H9 (cell line): ENCODE results near the gene WDR37. TPM values are rescaled to one million over a fixed set of nuclear protein-coding genes. Genes with fewer than 3 reads are reported as not detected.

ENCODE experiments used
- DNase-seq: peaks from one replicate; pipeline ENCODE4 v3.0.0-alpha.2; 2017
- H2AFZ ChIP-seq: one replicate; pipeline ENCODE4 v1.6.1; 2013; ENCODE audit warnings: mild to moderate bottlenecking, low read length, control low read depth, moderate library complexity
- H2AK5ac ChIP-seq: 2 replicates; pipeline ENCODE4 v1.6.1; 2013; ENCODE audit warnings: low read length, control low read depth, mixed read lengths; ENCODE audit not compliant: insufficient read length
- H2BK120ac ChIP-seq: one replicate; pipeline ENCODE4 v1.6.1; 2013; ENCODE audit warnings: low read depth, mild to moderate bottlenecking, low read length, control low read depth, inconsistent platforms; ENCODE audit not compliant: poor library complexity, severe bottlenecking
- H2BK12ac ChIP-seq: 2 replicates; pipeline ENCODE4 v1.6.1; 2013; ENCODE audit warnings: low read length, control low read depth, mixed read lengths, low read depth; ENCODE audit not compliant: insufficient read length
- H2BK15ac ChIP-seq: 2 replicates; pipeline ENCODE4 v1.6.1; 2013; ENCODE audit warnings: low read depth, low read length, control low read depth
- H2BK20ac ChIP-seq: one replicate; pipeline ENCODE4 v1.6.1; 2013; ENCODE audit warnings: low read depth, mild to moderate bottlenecking, low read length, control low read depth, inconsistent platforms; ENCODE audit not compliant: poor library complexity, severe bottlenecking
- H2BK5ac ChIP-seq: 2 replicates; pipeline ENCODE4 v1.6.1; 2013; ENCODE audit warnings: low read length, control low read depth, mixed read lengths; ENCODE audit not compliant: insufficient read length
- H3K14ac ChIP-seq: 2 replicates; pipeline ENCODE4 v1.6.1; 2013; ENCODE audit warnings: low read length, control low read depth; ENCODE audit not compliant: insufficient read depth
- H3K18ac ChIP-seq: 2 replicates; pipeline ENCODE4 v1.6.1; 2013; ENCODE audit warnings: low read depth, mild to moderate bottlenecking, mixed read lengths, low read length, control low read depth; ENCODE audit not compliant: insufficient read length
- H3K23ac ChIP-seq: 2 replicates; pipeline ENCODE4 v1.6.1; 2013; ENCODE audit warnings: low read length, control low read depth, mixed read lengths, low read depth; ENCODE audit not compliant: insufficient read length
- H3K23me2 ChIP-seq: 2 replicates; pipeline ENCODE4 v1.6.1; 2013; ENCODE audit warnings: low read depth, mild to moderate bottlenecking, mixed read lengths, low read length, control low read depth; ENCODE audit not compliant: insufficient read length, poor library complexity, severe bottlenecking
- H3K27ac ChIP-seq: 2 replicates; pipeline ENCODE4 v1.5.1; 2013; ENCODE audit warnings: low read length, control low read depth, mixed read lengths, low read depth; ENCODE audit not compliant: insufficient read length
- H3K27me3 ChIP-seq: 2 replicates; pipeline ENCODE4 v1.6.1; 2013; ENCODE audit warnings: low read length, control low read depth, inconsistent platforms; ENCODE audit not compliant: insufficient read depth
- H3K4ac ChIP-seq: 2 replicates; pipeline ENCODE4 v1.6.1; 2013; ENCODE audit warnings: low read depth, mild to moderate bottlenecking, control low read depth, inconsistent platforms, low read length, moderate library complexity
- H3K4me1 ChIP-seq: 2 replicates; pipeline ENCODE4 v1.6.1; 2013; ENCODE audit warnings: low read length, control low read depth, inconsistent platforms; ENCODE audit not compliant: insufficient read depth
- H3K4me2 ChIP-seq: 2 replicates; pipeline ENCODE4 v1.6.1; 2013; ENCODE audit warnings: low read length, control low read depth, mixed read lengths; ENCODE audit not compliant: insufficient read length, insufficient read depth
- H3K56ac ChIP-seq: 2 replicates; pipeline ENCODE4 v1.6.1; 2013; ENCODE audit warnings: low read depth, mild to moderate bottlenecking, mixed read lengths, low read length, control low read depth; ENCODE audit not compliant: insufficient read length
- H3K79me1 ChIP-seq: 2 replicates; pipeline ENCODE4 v1.6.1; 2013; ENCODE audit warnings: low read depth, mild to moderate bottlenecking, moderate library complexity, low read length, control low read depth, inconsistent platforms; ENCODE audit not compliant: insufficient read depth, poor library complexity, severe bottlenecking
- H3K79me2 ChIP-seq: 2 replicates; pipeline ENCODE4 v1.6.1; 2013; ENCODE audit warnings: low read length, control low read depth, inconsistent platforms; ENCODE audit not compliant: insufficient read depth
- H3K9ac ChIP-seq: 2 replicates; pipeline ENCODE4 v1.6.1; 2013; ENCODE audit warnings: low read length, control low read depth, mixed read lengths; ENCODE audit not compliant: insufficient read length; ENCODE audit errors: extremely low read depth
- H3K9me3 ChIP-seq: one replicate; pipeline ENCODE4 v1.6.1; 2013; ENCODE audit warnings: low read depth, low read length, inconsistent platforms; ENCODE audit not compliant: control insufficient read depth
- H3T11ph ChIP-seq: one replicate; pipeline ENCODE4 v1.6.1; 2013; ENCODE audit warnings: mild to moderate bottlenecking, low read length, control low read depth, inconsistent platforms
- H4K20me1 ChIP-seq: one replicate; pipeline ENCODE4 v1.6.1; 2013; ENCODE audit not compliant: control insufficient read depth, insufficient read length, insufficient read depth
- H4K5ac ChIP-seq: 2 replicates; pipeline ENCODE4 v1.6.1; 2013; ENCODE audit warnings: low read depth, mild to moderate bottlenecking, mixed read lengths, low read length, control low read depth; ENCODE audit not compliant: insufficient read length
- H4K8ac ChIP-seq: replicated peaks from 2 replicates; pipeline ENCODE4 v1.6.1; 2013; ENCODE audit warnings: low read length, control low read depth, mixed read lengths, low read depth; ENCODE audit not compliant: insufficient read length
- H4K91ac ChIP-seq: 2 replicates; pipeline ENCODE4 v1.6.1; 2013; ENCODE audit warnings: low read depth, mild to moderate bottlenecking, moderate library complexity, mixed read lengths, low read length, control low read depth; ENCODE audit not compliant: insufficient read length
- H3K27ac Mint-ChIP-seq, 3 experiments: 2 replicates in 2 of 3; 3 replicates in 1 of 3; pipeline ENCODE4 v1.8.0; 2020 to 2021; ENCODE audit warnings: mixed read lengths in 3 of 3, mild to moderate bottlenecking in 1 of 3, moderate library complexity in 1 of 3
- H3K27me3 Mint-ChIP-seq: 2 replicates; pipeline ENCODE4 v1.8.0; 2021; ENCODE audit warnings: low read depth, mild to moderate bottlenecking, moderate library complexity, mixed read lengths
- H3K36me3 Mint-ChIP-seq, 3 experiments: 2 replicates in 2 of 3; 3 replicates in 1 of 3; pipeline ENCODE4 v1.8.0; 2020 to 2021; ENCODE audit warnings: low read depth in 3 of 3, mixed read lengths in 3 of 3; ENCODE audit not compliant: insufficient read depth in 1 of 3
- H3K4me1 Mint-ChIP-seq, 2 experiments: 2 replicates each; pipeline ENCODE4 v1.8.0; 2020; ENCODE audit warnings: mixed read lengths in 2 of 2
- H3K4me3 Mint-ChIP-seq, 2 experiments: 2 replicates in 1 of 2; 3 replicates in 1 of 2; pipeline ENCODE4 v1.8.0; 2020 to 2021; ENCODE audit warnings: mild to moderate bottlenecking in 2 of 2, mixed read lengths in 2 of 2, moderate library complexity in 1 of 2
- H3K9me3 Mint-ChIP-seq, 2 experiments: 2 replicates in 1 of 2; 3 replicates in 1 of 2; pipeline ENCODE4 v1.8.0; 2020; ENCODE audit warnings: mild to moderate bottlenecking in 2 of 2, mixed read lengths in 2 of 2, moderate library complexity in 1 of 2
- WGBS: extraction: QIAGEN DNeasy Blood & Tissue Kit; methylation state at CpG from one replicate; pipeline ENCODE4 v1.1.7; 2013; ENCODE audit warnings: missing lambda C conversion rate, low lambda C conversion rate, mixed read lengths; ENCODE audit not compliant: insufficient read length; ENCODE audit errors: extremely low coverage; 5-methylcytosine and 5-hydroxymethylcytosine counted together
- total RNA-seq: library from RNA; stranded (reverse); gene quantifications from 2 replicates; pipeline ENCODE4 v1.2.1, GENCODE V29; 2021
- TF ChIP-seq, protein P1 (sequence below): fragments of 200-600 bp; sonication (generic); conservative IDR thresholded peaks from 3 replicates; pipeline ENCODE4 v1.8.0; 2021; ENCODE audit warnings: antibody characterized with exemption, mild to moderate bottlenecking

WDR37 gene
- total RNA-seq, 1 experiment from 2014 or later = 13.1 TPM

DNA sequence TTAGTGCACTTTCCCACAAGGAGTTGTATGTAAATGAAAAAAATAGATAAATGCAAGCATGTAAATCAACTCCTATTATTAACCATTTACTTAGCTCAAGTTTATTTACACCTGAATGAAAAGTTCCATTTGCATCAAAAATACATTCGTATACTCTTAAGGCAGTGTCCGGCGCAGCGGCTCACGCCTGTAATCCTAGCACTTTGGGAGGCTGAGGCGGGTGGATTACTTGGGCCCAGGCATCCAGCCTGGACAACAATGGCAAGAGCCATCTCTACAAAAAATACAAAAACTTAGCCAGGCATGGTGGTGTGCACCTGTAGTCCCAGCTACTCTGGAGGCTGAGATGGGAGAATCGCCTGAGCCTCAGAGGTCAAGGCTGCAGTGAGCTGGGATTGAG, 26.3 kb upstream of the WDR37 start:
- H3K14ac ChIP-seq = no peak overlapping the region
- H3K27me3 Mint-ChIP-seq = no peaks in the 10 kb centered on the region
- no peak overlapping the region for H3K18ac ChIP-seq
- no peaks in the 10 kb centered on the region for H3K27me3 ChIP-seq
- H3K9me3 ChIP-seq = no peaks in the 10 kb centered on the region
- no peak overlapping the region for H4K8ac ChIP-seq
- no peak overlapping the region for H3K27ac ChIP-seq
- peaks cover 11 to 19% of the 10 kb centered on the region in 2 experiments for H3K4me1 Mint-ChIP-seq
- H3K23me2 ChIP-seq = no peaks in the 10 kb centered on the region
- no peak overlapping the region for H4K5ac ChIP-seq
- H4K20me1 ChIP-seq = no peaks in the 10 kb centered on the region
- no peaks in the 10 kb centered on the region for H3K4me1 ChIP-seq
- no peak overlapping the region for H2BK5ac ChIP-seq
- no peak overlapping the region for H3K4ac ChIP-seq
- H3T11ph ChIP-seq = no peak overlapping the region
- no peaks in the 10 kb centered on the region for H3K9me3 Mint-ChIP-seq
- no peak overlapping the region for H2BK12ac ChIP-seq
- no peak overlapping the region; a peak in 1 of 7 replicates for H3K27ac Mint-ChIP-seq
- peaks cover 0 to 1% (median 0%) of the 10 kb centered on the region in 3 experiments; a peak in 1 of 7 replicates for H3K36me3 Mint-ChIP-seq
- H4K91ac ChIP-seq = no peak overlapping the region
- H2AK5ac ChIP-seq = no peak overlapping the region
- H3K56ac ChIP-seq = no peak overlapping the region
- no peak overlapping the region for H3K23ac ChIP-seq
- H3K4me2 ChIP-seq = no peak overlapping the region
- H2BK120ac ChIP-seq = no peak overlapping the region
- TF ChIP-seq, protein P1, sequence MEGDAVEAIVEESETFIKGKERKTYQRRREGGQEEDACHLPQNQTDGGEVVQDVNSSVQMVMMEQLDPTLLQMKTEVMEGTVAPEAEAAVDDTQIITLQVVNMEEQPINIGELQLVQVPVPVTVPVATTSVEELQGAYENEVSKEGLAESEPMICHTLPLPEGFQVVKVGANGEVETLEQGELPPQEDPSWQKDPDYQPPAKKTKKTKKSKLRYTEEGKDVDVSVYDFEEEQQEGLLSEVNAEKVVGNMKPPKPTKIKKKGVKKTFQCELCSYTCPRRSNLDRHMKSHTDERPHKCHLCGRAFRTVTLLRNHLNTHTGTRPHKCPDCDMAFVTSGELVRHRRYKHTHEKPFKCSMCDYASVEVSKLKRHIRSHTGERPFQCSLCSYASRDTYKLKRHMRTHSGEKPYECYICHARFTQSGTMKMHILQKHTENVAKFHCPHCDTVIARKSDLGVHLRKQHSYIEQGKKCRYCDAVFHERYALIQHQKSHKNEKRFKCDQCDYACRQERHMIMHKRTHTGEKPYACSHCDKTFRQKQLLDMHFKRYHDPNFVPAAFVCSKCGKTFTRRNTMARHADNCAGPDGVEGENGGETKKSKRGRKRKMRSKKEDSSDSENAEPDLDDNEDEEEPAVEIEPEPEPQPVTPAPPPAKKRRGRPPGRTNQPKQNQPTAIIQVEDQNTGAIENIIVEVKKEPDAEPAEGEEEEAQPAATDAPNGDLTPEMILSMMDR = no peak
- no peak overlapping the region for H3K9ac ChIP-seq
- no peak overlapping the region for H3K4me3 Mint-ChIP-seq
- H3K79me2 ChIP-seq = no peaks in the 10 kb centered on the region; the same call in 1 of the 2 replicates
- H2BK20ac ChIP-seq = no peak overlapping the region
- H3K79me1 ChIP-seq = no peaks in the 10 kb centered on the region
- no peak overlapping the region for H2AFZ ChIP-seq
- no CpG with 5 or more reads among the region's 7 CpGs for WGBS
- no peak overlapping the region for H2BK15ac ChIP-seq
- DNase-seq = no peak
